GM10266 (cell line): ENCODE data around the gene MTRF1.
"Not testable (repeated sequence)": the region's sequence is repeated elsewhere in the genome, so short reads cannot be mapped to it uniquely, and the experiment has no call there.

Experiments
- DNase-seq: peaks from one replicate; pipeline ENCODE4 v3.0.0; 2012; ENCODE audit errors: extremely low spot score
- TF ChIP-seq, protein P1 (sequence below): IDR thresholded peaks from 2 replicates; pipeline ENCODE4 v1.5.1; 2012; ENCODE audit warnings: mild to moderate bottlenecking, low read depth; ENCODE audit not compliant: control insufficient read depth, insufficient read depth; ENCODE audit errors: missing control alignments

Gene MTRF1

GRCh38 chr13:41188584-41188983 is 74.8 kb downstream of the MTRF1 start:
- DNase-seq = no peak
- TF ChIP-seq, protein P1, sequence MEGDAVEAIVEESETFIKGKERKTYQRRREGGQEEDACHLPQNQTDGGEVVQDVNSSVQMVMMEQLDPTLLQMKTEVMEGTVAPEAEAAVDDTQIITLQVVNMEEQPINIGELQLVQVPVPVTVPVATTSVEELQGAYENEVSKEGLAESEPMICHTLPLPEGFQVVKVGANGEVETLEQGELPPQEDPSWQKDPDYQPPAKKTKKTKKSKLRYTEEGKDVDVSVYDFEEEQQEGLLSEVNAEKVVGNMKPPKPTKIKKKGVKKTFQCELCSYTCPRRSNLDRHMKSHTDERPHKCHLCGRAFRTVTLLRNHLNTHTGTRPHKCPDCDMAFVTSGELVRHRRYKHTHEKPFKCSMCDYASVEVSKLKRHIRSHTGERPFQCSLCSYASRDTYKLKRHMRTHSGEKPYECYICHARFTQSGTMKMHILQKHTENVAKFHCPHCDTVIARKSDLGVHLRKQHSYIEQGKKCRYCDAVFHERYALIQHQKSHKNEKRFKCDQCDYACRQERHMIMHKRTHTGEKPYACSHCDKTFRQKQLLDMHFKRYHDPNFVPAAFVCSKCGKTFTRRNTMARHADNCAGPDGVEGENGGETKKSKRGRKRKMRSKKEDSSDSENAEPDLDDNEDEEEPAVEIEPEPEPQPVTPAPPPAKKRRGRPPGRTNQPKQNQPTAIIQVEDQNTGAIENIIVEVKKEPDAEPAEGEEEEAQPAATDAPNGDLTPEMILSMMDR = no peak

GRCh38 chr13:41186481-41186880 is 76.9 kb downstream of the MTRF1 start:
- no peak for DNase-seq

GRCh38 chr13:41182231-41182630 is 81.1 kb downstream of the MTRF1 start:
- TF ChIP-seq, protein P1 = no peak
- DNase-seq = no peak

More at GRCh38 chr13:41186481-41186880, 76.9 kb downstream of the MTRF1 start:
- TF ChIP-seq, protein P1 = no peak

GRCh38 chr13:41179593-41180250 is 83.7 kb downstream of the MTRF1 start:
- no peak for DNase-seq
- TF ChIP-seq, protein P1 = no peak

DNA sequence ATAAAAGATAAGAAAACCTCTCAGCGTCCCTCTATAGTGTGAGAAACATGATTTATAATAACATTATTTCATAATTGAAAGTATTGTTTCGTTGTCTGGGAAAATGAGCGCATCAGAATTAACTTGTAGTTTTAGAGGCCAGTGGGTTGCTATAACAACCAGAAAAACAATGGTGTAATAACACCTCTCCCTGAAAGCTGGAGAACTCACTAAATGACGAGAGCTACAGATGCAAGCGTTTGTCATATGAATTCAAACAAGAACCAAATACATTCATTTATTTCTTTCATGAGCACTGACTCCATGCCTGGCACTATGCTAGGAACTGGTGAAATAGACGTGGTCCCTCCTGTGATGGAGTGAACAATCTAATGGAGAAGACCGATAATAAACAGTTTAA is 85.3 kb downstream of the MTRF1 start:
- TF ChIP-seq, protein P1 = no peak
- DNase-seq = no peak

GRCh38 chr13:41177616-41178015 is 85.8 kb downstream of the MTRF1 start:
- TF ChIP-seq, protein P1 = no peak
- no peak for DNase-seq

DNA sequence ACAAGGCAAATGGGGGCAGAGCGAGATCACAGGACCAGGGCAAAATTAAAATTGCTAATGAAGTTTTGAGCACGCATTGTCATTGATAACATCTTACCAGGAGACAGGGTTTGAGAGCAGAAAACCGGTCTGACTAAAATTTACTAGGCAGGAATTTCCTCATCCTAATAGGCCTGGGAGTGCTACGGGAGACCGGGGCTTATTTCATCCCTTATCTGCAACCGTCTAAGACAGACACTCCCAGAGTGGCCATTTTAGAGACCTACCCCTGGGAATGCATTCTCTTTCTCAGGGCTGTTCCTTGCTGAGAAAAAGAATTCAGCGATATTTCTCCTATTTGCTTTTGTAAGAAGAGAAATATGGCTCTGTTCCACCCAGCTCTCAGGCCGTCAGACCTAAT is 87.8 kb downstream of the MTRF1 start:
- DNase-seq = not testable (repeated sequence)
